ENCODE data around the gene NDUFS2.

- no peak for TF ChIP-seq POLR2A (IDR thresholded peaks at IDR 0.05)
- no peak for TF ChIP-seq CTCF (IDR thresholded peaks at IDR 0.05)
Observed at GRCh38 chr1:161259765-161260164, 57.6 kb downstream of the NDUFS2 start.
